GM12801 (cell line): ENCODE data around the gene REPS2.

Experiments used
- CTCF ChIP-seq: IDR thresholded peaks from one replicate; pipeline ENCODE4 v1.5.1; 2011; ENCODE audit warnings: control low read depth; ENCODE audit not compliant: insufficient read length; ENCODE audit errors: extremely low read depth

Gene REPS2

GRCh38 chrX:17038681-17039161 lies 92.3 kb downstream of the REPS2 start:
- TF ChIP-seq CTCF: no peak

GRCh38 chrX:17039826-17040225 lies 93.4 kb downstream of the REPS2 start:
- TF ChIP-seq CTCF: no peak

GRCh38 chrX:17040711-17041110 lies 94.3 kb downstream of the REPS2 start:
- TF ChIP-seq CTCF: no peak

GRCh38 chrX:17042037-17042436 lies 95.6 kb downstream of the REPS2 start:
- no peak for TF ChIP-seq CTCF

GRCh38 chrX:17046478-17047097 lies 100.1 kb downstream of the REPS2 start:
- no peak for TF ChIP-seq CTCF

GRCh38 chrX:17047224-17047623 lies 100.8 kb downstream of the REPS2 start:
- no peak for TF ChIP-seq CTCF

- TF ChIP-seq CTCF: no peak
Measured at GRCh38 chrX:17052210-17052609, 105.8 kb downstream of the REPS2 start.
